M059J (cell line): Measurements from ENCODE around the gene ATRIP. TPM values are rescaled to one million over a fixed set of nuclear protein-coding genes. Genes with fewer than 3 reads are reported as not detected.
A peak's percentile ranks its signal among the peaks of the same experiment; 100 is the strongest.
"Not testable (repeated sequence)": the region's sequence is repeated elsewhere in the genome, so short reads cannot be mapped to it uniquely, and the experiment has no call there.

ENCODE experiments used
- DNase-seq: peaks from one replicate; pipeline ENCODE4 v3.0.0-alpha.2; 2012; ENCODE audit warnings: low read depth
- total RNA-seq: library from RNA; depleted of rRNA; stranded (reverse); fragments of >200 nt; shearing (Covaris generic); gene quantifications from 2 replicates; pipeline ENCODE4 v1.2.3, GENCODE V29; 2014; rRNA removed

Gene ATRIP
- 4.9 and 7.2 TPM in 2 replicates for total RNA-seq

GRCh38 chr3:48446425-48447193 lies at the start of gene ATRIP:
TSS of gene ATRIP (plus strand) at chr3:48446737. CDS start at chr3:48446846, 109 bp downstream.
- DNase-seq: peak; percentile 82

GRCh38 chr3:48397767-48398681 lies 48.5 kb upstream of the ATRIP start:
- no peak for DNase-seq

- DNase-seq: no peak
Observed at GRCh38 chr3:48398701-48399386, 47.7 kb upstream of the ATRIP start.

- no peak for DNase-seq
Observed at GRCh38 chr3:48399387-48400172, 47.0 kb upstream of the ATRIP start.

- DNase-seq: peak; percentile 70
Observed at GRCh38 chr3:48400824-48401433, 45.6 kb upstream of the ATRIP start.

GRCh38 chr3:48401434-48401901 lies 45.1 kb upstream of the ATRIP start:
- not testable (repeated sequence) for DNase-seq

GRCh38 chr3:48402281-48402732 lies 44.2 kb upstream of the ATRIP start:
- peak; percentile 85 for DNase-seq

GRCh38 chr3:48402907-48403306 lies 43.6 kb upstream of the ATRIP start:
- DNase-seq: no peak

- no peak for DNase-seq
Observed at GRCh38 chr3:48403533-48404439, 42.8 kb upstream of the ATRIP start.

GRCh38 chr3:48404440-48405342 lies 41.8 kb upstream of the ATRIP start:
- DNase-seq: no peak

GRCh38 chr3:48405343-48405881 lies 41.1 kb upstream of the ATRIP start:
- no peak for DNase-seq

GRCh38 chr3:48405971-48406370 lies 40.6 kb upstream of the ATRIP start:
- DNase-seq: no peak

- no peak for DNase-seq
Observed at GRCh38 chr3:48406443-48407431, 39.8 kb upstream of the ATRIP start.

- DNase-seq: no peak
Observed at GRCh38 chr3:48407542-48408099, 38.9 kb upstream of the ATRIP start.

- no peak for DNase-seq
Observed at GRCh38 chr3:48408823-48409281, 37.7 kb upstream of the ATRIP start.
